CD4-positive, alpha-beta memory T cell (primary cell): Measurements from ENCODE around the gene LOXL3. TPM values are rescaled to one million over a fixed set of nuclear protein-coding genes. Genes with fewer than 3 reads are reported as not detected.

Experiments used
- CTCF ChIA-PET: fragments of 350-600 bp; sonication (Branson Sonifier 250); formaldehyde crosslinking; loops from one replicate; lab custom pipeline; 2021; ENCODE audit warnings: inconsistent platforms; ENCODE audit not compliant: partially characterized antibody; lab: Charles Lee
- POLR2A ChIA-PET: fragments of 350-600 bp; sonication (Branson Sonifier 250); formaldehyde crosslinking; loops from one replicate; lab custom pipeline; 2021; ENCODE audit not compliant: partially characterized antibody; lab: Charles Lee
- DNase-seq, 5 donors: peaks; one replicate each; pipeline versions ENCODE4 v3.0.0 to v3.0.0-alpha.2; 2020 to 2022; ENCODE audit warnings: mixed read lengths in 1 of 5
- H3K27ac ChIP-seq: one replicate; pipeline ENCODE4 v1.7.0; 2013; ENCODE audit warnings: low read depth, low read length
- H3K27me3 ChIP-seq: 2 replicates; pipeline ENCODE4 v1.7.0; 2013; ENCODE audit warnings: mild to moderate bottlenecking, low read length, moderate library complexity; ENCODE audit not compliant: insufficient read depth
- H3K36me3 ChIP-seq: 2 replicates; pipeline ENCODE4 v1.7.0; 2013; ENCODE audit warnings: mild to moderate bottlenecking, low read length, moderate library complexity; ENCODE audit not compliant: insufficient read depth
- H3K4me1 ChIP-seq: 2 replicates; pipeline ENCODE4 v1.7.0; 2013; ENCODE audit warnings: mild to moderate bottlenecking, low read length, moderate library complexity; ENCODE audit not compliant: insufficient read depth
- H3K4me3 ChIP-seq, 2 donors: one replicate each; pipeline ENCODE4 v1.7.0; 2013; ENCODE audit warnings: low read length in 2 of 2, mild to moderate bottlenecking in 1 of 2
- H3K9me3 ChIP-seq, 2 donors: one replicate each; pipeline ENCODE4 v1.7.0; 2013; ENCODE audit warnings: low read length in 2 of 2, control low read depth in 1 of 2; ENCODE audit not compliant: control insufficient read depth in 1 of 2
- H3K27ac Mint-ChIP-seq, 7 donors: one replicate each; pipeline ENCODE4 v1.8.0; 2020 to 2021; ENCODE audit warnings: mixed read lengths in 7 of 7, mild to moderate bottlenecking in 6 of 7, inconsistent platforms in 3 of 7, moderate library complexity in 3 of 7
- H3K27me3 Mint-ChIP-seq, 2 donors: one replicate each; pipeline ENCODE4 v1.8.0; 2020 to 2021; ENCODE audit warnings: mixed read lengths in 2 of 2
- H3K36me3 Mint-ChIP-seq, 2 donors: one replicate each; pipeline ENCODE4 v1.8.0; 2020 to 2021; ENCODE audit warnings: mixed read lengths in 2 of 2, inconsistent platforms in 1 of 2, mild to moderate bottlenecking in 1 of 2
- H3K4me1 Mint-ChIP-seq, 4 donors: one replicate each; pipeline ENCODE4 v1.8.0; 2020 to 2021; ENCODE audit warnings: mixed read lengths in 4 of 4, mild to moderate bottlenecking in 1 of 4
- H3K4me3 Mint-ChIP-seq, 8 donors: one replicate each; pipeline ENCODE4 v1.8.0; 2020 to 2021; ENCODE audit warnings: mixed read lengths in 8 of 8, mild to moderate bottlenecking in 7 of 8, moderate library complexity in 6 of 8, inconsistent platforms in 3 of 8
- H3K9me3 Mint-ChIP-seq, 8 donors: one replicate each; pipeline ENCODE4 v1.8.0; 2020 to 2021; ENCODE audit warnings: mixed read lengths in 8 of 8, mild to moderate bottlenecking in 5 of 8, inconsistent platforms in 3 of 8, moderate library complexity in 1 of 8
- intact Hi-C: fragments of 100-400 bp; cut with micrococcal nuclease; formaldehyde crosslinking; loops from one replicate; pipeline ENCODE4 v1.15.1; 2023
- polyA plus RNA-seq, 2 donors: library from polyadenylated mRNA; unstranded; fragments of 300-500 nt; fragmentation: Illumina TruSeq; gene quantifications; one replicate each; pipeline ENCODE4 v1.2.3, GENCODE V29; 2021
- total RNA-seq, 2 experiments: library from RNA; stranded (reverse); gene quantifications; one replicate each; pipeline ENCODE4 v1.2.3, GENCODE V29; 2021

LOXL3 gene
- total and polyA plus RNA-seq, 4 experiments from 2014 or later, result 0.25 to 0.32 TPM; not detected in 2

DNA sequence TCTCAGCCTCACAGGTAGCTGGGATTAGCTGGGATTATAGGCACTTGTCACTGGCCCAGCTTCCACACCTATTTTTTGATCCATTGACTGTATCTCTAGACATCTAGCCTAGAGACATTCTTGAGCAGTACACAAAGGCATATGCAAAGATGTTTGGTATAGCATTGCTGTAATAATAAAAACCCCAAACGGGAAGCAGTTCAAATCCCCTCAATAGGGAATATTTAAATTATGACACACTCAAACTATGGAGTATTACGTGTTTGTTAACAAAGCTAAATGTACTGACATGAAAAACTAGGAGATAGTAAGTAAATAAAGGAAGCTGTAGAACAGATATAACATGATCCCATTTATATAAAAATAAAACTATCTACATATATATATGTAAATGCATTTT lies 28.4 kb upstream of the LOXL3 start:
- POLR2A ChIA-PET, result no interaction called here

DNA sequence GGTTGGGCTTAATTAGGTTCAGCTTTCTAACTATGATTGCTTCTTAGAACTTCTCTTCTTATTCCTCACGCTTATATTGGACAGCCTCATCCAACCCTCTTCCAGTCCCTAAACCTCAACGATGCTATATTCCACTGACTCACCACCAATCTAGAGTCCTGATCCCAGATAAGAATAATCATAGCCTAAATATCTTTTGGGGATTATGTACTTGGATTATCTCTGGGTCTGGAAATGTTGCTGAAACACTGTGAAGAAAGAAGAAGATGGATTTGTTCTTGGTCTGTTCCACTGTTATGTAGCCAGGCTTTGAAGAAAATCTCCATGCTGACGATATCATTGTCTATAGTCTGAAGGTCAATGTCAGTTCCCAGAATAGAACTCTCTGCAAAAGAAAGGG lies 27.7 kb upstream of the LOXL3 start:
- H3K4me3 ChIP-seq, result no peak overlapping the region
- H3K4me1 ChIP-seq, result peaks cover 8% of the 10 kb centered on the region
- CTCF ChIA-PET, result interaction anchor here (1.4 kb wide), 1 partner anchor 246 kb away, joined by 4 read pairs; no protein-coding TSS in a partner anchor
- Mint-ChIP-seq H3K4me3 (no peak overlapping the region), H3K27me3 (peaks cover 3 to 17% of the 10 kb centered on the region in 2 donors), H3K27ac (no peak overlapping the region), H3K4me1 (peaks cover 7 to 10% (median 9%) of the 10 kb centered on the region in 4 donors), H3K36me3 (no peaks in the 10 kb centered on the region), H3K9me3 (no peaks in the 10 kb centered on the region)
- intact Hi-C loops, result loop anchor here (10.0 kb wide), 1 partner anchor 187 kb away; no protein-coding TSS in a partner anchor
- POLR2A ChIA-PET, result no interaction called here
- no peak overlapping the region for H3K27ac ChIP-seq
- H3K27me3 ChIP-seq, result no peaks in the 10 kb centered on the region
- H3K36me3 ChIP-seq, result no peaks in the 10 kb centered on the region
- no peak for DNase-seq
- H3K9me3 ChIP-seq, result no peaks in the 10 kb centered on the region

More for the DNA sequence above, 28.4 kb upstream of the LOXL3 start:
- Mint-ChIP-seq H3K36me3 (no peaks in the 10 kb centered on the region), H3K27me3 (peaks cover 3 to 15% of the 10 kb centered on the region in 2 donors), H3K9me3 (no peaks in the 10 kb centered on the region), H3K4me1 (peaks cover 7 to 10% (median 9%) of the 10 kb centered on the region in 4 donors), H3K4me3 (no peak overlapping the region), H3K27ac (no peak overlapping the region)
- DNase-seq, result no peak
- no peak overlapping the region for H3K27ac ChIP-seq
- no peaks in the 10 kb centered on the region for H3K27me3 ChIP-seq
- intact Hi-C loops, result loop anchor here (10.0 kb wide), 1 partner anchor 187 kb away; no protein-coding TSS in a partner anchor
- no peak overlapping the region for H3K4me3 ChIP-seq
- H3K36me3 ChIP-seq, result no peaks in the 10 kb centered on the region
- no peaks in the 10 kb centered on the region for H3K9me3 ChIP-seq
- CTCF ChIA-PET, result interaction anchor here (0.9 to 3.9 kb wide), 2 partner anchors 7 to 11 kb away, joined by 4 to 19 read pairs; no protein-coding TSS in a partner anchor
- H3K4me1 ChIP-seq, result peaks cover 8% of the 10 kb centered on the region

DNA sequence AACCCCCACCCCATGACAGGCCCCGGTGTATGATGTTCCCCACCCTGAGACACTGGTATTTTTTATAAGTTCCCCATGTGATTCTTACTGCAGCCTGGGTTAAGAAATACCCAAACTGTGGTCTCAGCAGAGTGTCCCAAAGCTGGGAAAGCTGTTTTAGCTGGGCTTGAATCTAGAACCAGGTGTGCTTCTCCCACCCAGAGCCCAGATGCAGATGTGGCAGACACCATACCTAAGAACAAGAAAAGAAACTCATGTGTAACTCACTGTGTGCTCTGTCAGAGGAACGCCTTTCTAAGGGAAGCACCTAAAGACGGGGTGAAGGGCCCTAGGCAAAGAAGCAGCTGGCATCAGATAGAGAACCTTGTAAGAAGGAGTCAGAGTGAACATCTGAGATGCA lies 24.7 kb upstream of the LOXL3 start:
- no peaks in the 10 kb centered on the region for H3K27me3 ChIP-seq
- no peaks in the 10 kb centered on the region for H3K9me3 ChIP-seq
- DNase-seq, result no peak
- no peak overlapping the region for H3K27ac Mint-ChIP-seq
- CTCF ChIA-PET, result interaction anchor here (4.0 kb wide), 1 partner anchor 10 kb away, joined by 26 read pairs; no protein-coding TSS in a partner anchor
- H3K4me3 Mint-ChIP-seq, result no peak overlapping the region
- H3K4me1 Mint-ChIP-seq, result peaks cover 12 to 16% (median 13%) of the 10 kb centered on the region in 4 donors
- POLR2A ChIA-PET, result interaction anchor here (1.2 kb wide), 1 partner anchor 23 kb away, joined by 3 read pairs; no protein-coding TSS in a partner anchor
- no peak overlapping the region for H3K4me3 ChIP-seq
- no peaks in the 10 kb centered on the region for H3K36me3 Mint-ChIP-seq
- H3K4me1 ChIP-seq, result peaks cover 13% of the 10 kb centered on the region
- H3K27ac ChIP-seq, result no peak overlapping the region
- H3K9me3 Mint-ChIP-seq, result peaks cover 0 to 4% (median 0%) of the 10 kb centered on the region in 8 donors
- intact Hi-C loops, result no loop called here
- peaks cover 3 to 19% of the 10 kb centered on the region in 2 donors for H3K27me3 Mint-ChIP-seq
- H3K36me3 ChIP-seq, result no peaks in the 10 kb centered on the region

DNA sequence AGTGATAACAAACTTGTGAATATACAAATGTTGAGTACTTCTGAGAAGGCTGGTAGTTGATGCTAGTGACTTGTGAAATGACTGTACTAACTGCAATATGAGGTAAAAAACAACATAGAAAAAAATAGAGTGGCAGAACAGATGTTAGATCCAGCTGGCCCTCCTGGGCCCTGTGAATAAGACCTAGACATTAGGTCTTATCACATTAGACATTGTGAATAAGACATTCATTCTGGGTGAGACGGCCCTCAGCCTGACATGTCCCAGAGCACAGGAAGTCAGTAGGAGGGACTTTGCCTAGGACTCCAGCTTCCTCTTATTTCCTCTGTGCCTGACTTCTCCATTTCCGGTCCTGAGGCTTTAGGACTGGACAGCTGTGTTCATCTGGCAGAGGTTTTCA lies 23.7 kb upstream of the LOXL3 start:
- ChIA-PET POLR2A (no interaction called here), CTCF (interaction anchor here (1.3 to 4.0 kb wide), 3 partner anchors 8 to 95 kb away, joined by 5 to 26 read pairs (median 5); partner anchors contain the start of genes CCDC142 and TTC31)
- H3K36me3 Mint-ChIP-seq, result no peaks in the 10 kb centered on the region
- DNase-seq, result no peak
- no peak overlapping the region for H3K27ac Mint-ChIP-seq
- Histone ChIP-seq H3K36me3 (no peaks in the 10 kb centered on the region), H3K27me3 (no peaks in the 10 kb centered on the region), H3K27ac (no peak overlapping the region), H3K9me3 (no peaks in the 10 kb centered on the region), H3K4me1 (peaks cover 15% of the 10 kb centered on the region), H3K4me3 (no peak overlapping the region)
- H3K4me3 Mint-ChIP-seq, result no peak overlapping the region
- peaks cover 0 to 4% (median 0%) of the 10 kb centered on the region in 8 donors for H3K9me3 Mint-ChIP-seq
- peaks cover 3 to 17% of the 10 kb centered on the region in 2 donors for H3K27me3 Mint-ChIP-seq
- H3K4me1 Mint-ChIP-seq, result peaks cover 13 to 17% (median 14%) of the 10 kb centered on the region in 4 donors
- intact Hi-C loops, result no loop called here

DNA sequence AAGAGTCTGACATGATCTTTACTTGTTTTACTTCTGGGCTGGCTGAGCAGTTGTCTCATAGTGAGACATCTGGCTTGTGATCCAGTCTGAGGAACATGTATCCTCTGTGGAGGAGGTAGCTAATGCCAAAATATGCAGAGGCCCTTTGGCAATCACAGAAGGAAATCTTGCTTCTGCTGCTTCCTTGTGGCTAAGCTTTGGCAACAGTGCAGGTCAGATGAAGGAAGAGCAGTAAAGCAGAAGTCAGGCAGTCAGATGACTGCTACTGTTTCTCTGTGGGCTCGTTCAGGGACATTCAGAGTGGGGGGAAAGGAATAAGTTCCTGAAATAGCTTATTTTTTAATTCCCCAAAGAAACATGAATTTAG lies 23.1 kb upstream of the LOXL3 start:
- Histone ChIP-seq H3K36me3 (no peaks in the 10 kb centered on the region), H3K4me1 (peaks cover 15% of the 10 kb centered on the region), H3K27ac (no peak overlapping the region), H3K27me3 (no peaks in the 10 kb centered on the region), H3K4me3 (no peak overlapping the region), H3K9me3 (no peaks in the 10 kb centered on the region)
- Mint-ChIP-seq H3K9me3 (peaks cover 0 to 4% (median 0%) of the 10 kb centered on the region in 8 donors), H3K27ac (no peak overlapping the region), H3K4me3 (no peak overlapping the region), H3K27me3 (peaks cover 3 to 17% of the 10 kb centered on the region in 2 donors), H3K4me1 (peaks cover 13 to 17% (median 14%) of the 10 kb centered on the region in 4 donors), H3K36me3 (no peaks in the 10 kb centered on the region)
- ChIA-PET CTCF (interaction anchor here (0.9 to 4.0 kb wide), 4 partner anchors 8 to 94 kb away, joined by 3 to 26 read pairs (median 5); partner anchors contain the start of genes CCDC142 and TTC31), POLR2A (no interaction called here)
- intact Hi-C loops, result no loop called here
- DNase-seq, result no peak

DNA sequence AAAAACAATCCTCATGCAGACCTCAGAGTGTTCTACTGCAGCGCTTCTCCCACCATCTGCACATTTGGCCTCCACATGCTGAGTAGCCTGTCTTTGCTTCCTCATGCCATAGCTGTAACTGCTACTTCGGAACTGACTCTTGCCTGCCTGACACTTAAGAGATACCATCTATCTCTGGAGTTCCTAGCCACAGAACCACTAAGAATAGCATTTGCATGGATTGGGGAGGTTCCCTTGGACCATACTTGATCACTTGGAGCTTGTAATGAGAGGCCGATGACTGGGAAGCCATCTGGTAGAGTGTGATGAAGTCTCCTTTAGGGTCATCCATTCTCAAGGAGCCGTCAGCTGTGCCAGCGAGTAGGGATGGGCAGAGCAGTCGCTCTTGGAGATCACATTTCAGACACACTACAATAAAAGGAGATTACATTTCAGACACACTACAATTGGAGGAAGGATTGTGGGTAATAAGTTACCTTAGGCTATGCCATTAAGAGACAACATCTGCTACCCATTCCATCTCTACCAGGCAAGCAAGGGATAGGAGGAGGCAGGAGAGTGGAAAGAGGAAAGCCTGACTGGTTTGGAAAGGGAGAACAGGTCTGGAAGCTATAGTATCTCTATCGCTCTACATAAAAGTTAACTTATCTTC lies 22.6 kb upstream of the LOXL3 start:
- H3K4me1 ChIP-seq, result peaks cover 15% of the 10 kb centered on the region
- H3K27me3 ChIP-seq, result no peaks in the 10 kb centered on the region
- ChIA-PET POLR2A (no interaction called here), CTCF (interaction anchor here (0.9 to 4.0 kb wide), 6 partner anchors 8 to 94 kb away, joined by 3 to 26 read pairs (median 7); partner anchors contain the start of genes CCDC142 and TTC31)
- no peak overlapping the region for H3K27ac ChIP-seq
- H3K4me3 ChIP-seq, result no peak overlapping the region
- Mint-ChIP-seq H3K36me3 (no peaks in the 10 kb centered on the region), H3K27me3 (peaks cover 3 to 17% of the 10 kb centered on the region in 2 donors), H3K4me1 (peaks cover 13 to 17% (median 14%) of the 10 kb centered on the region in 4 donors), H3K9me3 (peaks cover 0 to 4% (median 0%) of the 10 kb centered on the region in 8 donors), H3K4me3 (no peak overlapping the region), H3K27ac (no peak overlapping the region)
- H3K36me3 ChIP-seq, result no peaks in the 10 kb centered on the region
- intact Hi-C loops, result no loop called here
- no peak for DNase-seq
- H3K9me3 ChIP-seq, result no peaks in the 10 kb centered on the region

DNA sequence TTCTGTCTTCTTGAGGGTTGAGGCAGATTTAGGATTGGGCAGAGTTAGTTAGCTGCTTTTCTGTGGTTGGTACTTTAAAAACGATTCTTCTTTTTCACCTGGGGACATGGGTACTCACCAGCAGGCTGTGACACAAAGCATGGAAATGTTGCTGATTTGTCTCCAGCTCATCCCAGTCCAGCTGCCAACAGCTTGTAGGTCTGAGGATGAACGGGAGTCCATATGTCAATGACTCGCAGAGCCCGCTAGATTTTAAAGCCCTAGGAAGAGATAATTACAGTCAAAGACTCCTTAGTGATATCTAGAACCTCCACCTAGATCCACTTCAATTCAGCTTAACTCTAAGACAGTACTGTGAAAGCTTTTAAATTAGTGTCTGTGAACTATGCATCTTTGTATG lies 21.6 kb upstream of the LOXL3 start:
- Histone ChIP-seq H3K4me1 (peaks cover 15% of the 10 kb centered on the region), H3K9me3 (no peaks in the 10 kb centered on the region), H3K27me3 (no peaks in the 10 kb centered on the region), H3K36me3 (no peaks in the 10 kb centered on the region), H3K4me3 (no peak overlapping the region), H3K27ac (no peak overlapping the region)
- POLR2A ChIA-PET, result interaction anchor here (0.5 to 2.4 kb wide), 4 partner anchors 11 to 45 kb away, joined by 3 to 13 read pairs (median 5); partner anchors contain the start of genes AUP1 and HTRA2
- CTCF ChIA-PET, result interaction anchor here (2.6 to 2.8 kb wide), 3 partner anchors 9 to 14 kb away, joined by 9 to 19 read pairs (median 17); no protein-coding TSS in a partner anchor
- H3K36me3 Mint-ChIP-seq, result no peaks in the 10 kb centered on the region
- no peak overlapping the region for H3K4me3 Mint-ChIP-seq
- H3K27ac Mint-ChIP-seq, result no peak overlapping the region
- H3K9me3 Mint-ChIP-seq, result peaks cover 0 to 4% (median 0%) of the 10 kb centered on the region in 8 donors
- intact Hi-C loops, result no loop called here
- peaks cover 13 to 17% (median 14%) of the 10 kb centered on the region in 4 donors for H3K4me1 Mint-ChIP-seq
- DNase-seq, result no peak
- peaks cover 3 to 17% of the 10 kb centered on the region in 2 donors for H3K27me3 Mint-ChIP-seq
